ENCODE data around the gene GID4. TPM values are rescaled to one million over a fixed set of nuclear protein-coding genes. Genes with fewer than 3 reads are reported as not detected.
"Not testable (repeated sequence)": the region's sequence is repeated elsewhere in the genome, so short reads cannot be mapped to it uniquely, and the experiment has no call there.

The GID4 gene
- total RNA-seq = 8.4 TPM

GRCh38 chr17:18038861-18039534 lies at the start of gene GID4, which contains the start of gene ATPAF2:
GID4 (plus strand) TSS chr17:18039408; CDS start chr17:18039465, 57 bp downstream.
ATPAF2 (minus strand) TSS chr17:18039168; CDS start chr17:18039013, 155 bp downstream.
- peak; percentile 96 for ATAC-seq

GRCh38 chr17:17989618-17990017 lies 49.6 kb upstream of the GID4 start:
- ATAC-seq = no peak

DNA sequence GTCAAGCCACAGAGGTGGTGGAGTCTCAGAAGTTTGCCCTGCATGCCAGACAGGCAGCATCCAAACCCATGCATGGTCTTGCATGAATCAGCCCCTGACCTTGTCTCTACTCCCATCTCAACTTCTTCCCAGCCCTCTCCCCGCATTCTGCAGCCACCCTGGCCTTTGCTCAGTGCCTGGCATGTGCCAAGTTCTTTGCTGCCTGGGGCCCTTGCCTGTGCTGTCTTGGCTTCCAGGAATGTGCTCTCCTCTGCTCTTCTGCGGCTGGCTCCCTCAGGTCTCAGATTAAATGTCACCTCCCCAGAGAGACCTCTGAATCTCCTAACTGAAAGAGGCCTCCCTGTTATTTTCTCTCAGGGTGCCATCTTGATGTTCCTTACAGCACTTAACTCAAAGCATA lies 48.9 kb upstream of the GID4 start:
- peak; percentile 16 for ATAC-seq

- no peak for ATAC-seq
Measured at GRCh38 chr17:17993366-17993765, 45.8 kb upstream of the GID4 start.

- no peak for ATAC-seq
Measured at GRCh38 chr17:17993852-17994251, 45.4 kb upstream of the GID4 start.

DNA sequence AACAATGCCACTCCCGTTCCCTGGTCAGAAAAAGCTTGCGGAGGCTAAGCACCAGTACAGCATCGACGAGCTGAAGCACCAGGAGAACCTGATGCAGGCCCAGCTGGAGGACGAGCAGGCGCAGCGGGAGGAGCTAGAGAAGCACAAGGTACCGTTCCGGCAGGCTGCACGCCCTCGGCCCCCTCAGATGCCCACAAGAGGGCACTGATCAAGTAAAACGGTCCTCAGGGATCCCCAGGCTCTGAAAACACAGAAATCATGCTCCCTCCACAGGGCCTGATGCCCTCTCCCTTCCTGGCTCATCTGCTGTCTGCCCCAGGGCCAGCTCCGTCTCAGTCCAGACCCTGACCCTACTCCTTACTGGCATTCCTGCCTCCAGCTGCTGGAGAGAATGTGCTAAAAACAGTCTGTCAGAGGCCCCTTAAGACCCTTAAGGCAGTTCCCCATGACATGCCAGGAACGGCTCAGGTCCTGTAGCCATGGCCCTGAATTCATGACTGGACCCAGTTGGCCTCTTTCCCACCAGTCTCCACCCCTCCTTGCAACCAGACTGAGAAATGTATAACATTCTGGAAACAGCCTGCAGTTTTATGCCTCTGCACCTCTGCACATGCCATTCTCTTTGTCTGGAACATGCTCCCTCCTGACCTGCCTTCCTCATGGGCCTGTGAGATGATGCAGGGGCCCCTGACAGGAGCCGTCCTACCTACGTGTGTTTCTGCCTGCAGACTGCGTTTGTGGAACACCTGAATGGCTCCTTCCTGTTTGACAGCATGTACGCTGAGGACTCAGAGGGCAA lies 44.7 kb upstream of the GID4 start:
- peak; percentile 70 for ATAC-seq

GRCh38 chr17:17995887-17996286 lies 43.3 kb upstream of the GID4 start:
- ATAC-seq = not testable (repeated sequence)

DNA sequence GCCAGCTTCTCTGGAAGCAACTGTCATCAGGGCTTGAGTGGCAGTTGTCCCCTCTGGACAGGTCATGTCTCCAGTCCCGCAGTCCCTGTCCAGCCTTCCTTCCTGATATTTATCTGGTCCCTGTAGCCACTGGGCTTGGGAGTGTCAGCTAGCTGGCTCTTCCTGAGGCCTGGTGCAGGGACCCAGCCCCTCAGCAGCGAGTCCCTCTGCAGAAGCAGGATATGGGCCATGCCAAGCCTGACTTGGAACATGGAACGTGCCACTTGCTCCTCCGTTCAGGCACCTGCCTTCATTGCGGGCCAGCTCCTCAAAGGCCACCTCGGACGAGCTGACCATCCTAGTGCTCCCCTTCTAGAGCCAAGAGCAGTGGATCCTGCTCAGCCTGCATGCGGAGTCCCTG lies 40.3 kb upstream of the GID4 start:
- ATAC-seq = no peak

DNA sequence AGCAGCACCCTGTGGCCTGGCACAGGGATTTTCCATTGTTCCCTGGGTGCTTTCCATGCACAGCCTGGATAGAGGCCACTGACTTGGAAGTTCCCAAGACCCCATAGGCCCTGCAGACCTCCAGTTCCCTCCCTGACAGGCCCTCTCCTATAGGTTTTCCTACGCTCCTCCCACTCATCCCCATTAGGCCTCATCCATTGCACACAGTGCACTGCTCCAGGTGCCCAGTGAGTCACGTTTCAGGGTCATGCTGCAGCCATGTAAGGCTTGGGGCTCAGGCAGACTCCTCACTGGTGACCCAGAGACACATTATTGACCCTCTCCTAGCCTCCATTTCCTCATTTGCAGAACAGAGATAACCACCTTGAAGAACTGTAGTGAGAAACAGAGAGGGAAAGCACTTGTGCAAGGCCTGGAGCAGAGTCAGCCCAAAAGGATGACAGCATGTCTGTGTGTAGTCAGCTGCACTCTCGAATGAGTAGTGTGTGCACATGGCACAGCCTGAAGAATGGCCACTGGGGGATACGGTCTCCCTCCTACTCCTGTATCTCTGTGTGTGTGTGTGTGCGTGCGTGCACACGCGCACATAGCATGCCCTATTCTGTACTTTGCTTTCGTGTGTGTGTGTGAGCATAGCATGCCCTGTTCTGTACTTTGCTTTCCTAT lies 39.7 kb upstream of the GID4 start:
- peak; percentile 38 for ATAC-seq

DNA sequence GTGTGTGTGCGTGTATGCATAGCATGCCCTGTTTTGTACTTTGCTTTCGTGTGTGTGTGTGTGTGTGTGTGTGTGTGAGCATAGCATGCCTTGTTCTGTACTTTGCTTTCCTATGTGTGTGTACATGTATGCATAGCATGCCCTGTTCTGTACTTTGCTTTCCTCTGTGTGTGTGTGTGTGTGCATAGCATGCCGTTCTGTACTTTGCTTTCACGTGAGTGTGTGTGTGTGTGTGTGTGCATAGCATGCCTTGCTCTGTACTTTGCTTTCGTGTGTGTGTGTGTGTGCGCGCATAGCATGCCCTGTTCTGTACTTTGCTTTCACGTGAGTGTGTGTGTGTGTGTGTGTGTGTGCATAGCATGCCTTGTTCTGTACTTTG lies 39.2 kb upstream of the GID4 start:
- no peak for ATAC-seq

DNA sequence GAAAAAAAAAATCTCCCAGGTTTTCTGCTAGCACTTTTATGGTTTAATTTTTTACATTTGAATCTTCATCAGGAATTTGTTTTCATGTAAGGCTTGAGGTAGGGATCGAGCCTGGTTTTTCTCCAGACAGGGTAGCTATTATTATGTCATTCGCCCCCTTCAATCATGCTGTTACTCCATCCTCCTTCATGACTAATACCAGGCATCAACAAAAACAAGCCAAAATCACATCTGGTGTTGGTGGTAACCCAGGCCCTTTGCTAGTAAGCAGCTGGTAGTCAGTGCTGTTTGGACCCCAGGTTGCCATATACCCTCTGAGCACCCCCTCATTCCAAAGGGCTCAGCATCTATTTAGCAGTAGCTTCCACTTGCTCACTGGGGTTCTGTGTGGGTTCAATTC lies 37.0 kb upstream of the GID4 start:
- no peak for ATAC-seq

- no peak for ATAC-seq
Measured at GRCh38 chr17:18004345-18004744, 34.9 kb upstream of the GID4 start.

DNA sequence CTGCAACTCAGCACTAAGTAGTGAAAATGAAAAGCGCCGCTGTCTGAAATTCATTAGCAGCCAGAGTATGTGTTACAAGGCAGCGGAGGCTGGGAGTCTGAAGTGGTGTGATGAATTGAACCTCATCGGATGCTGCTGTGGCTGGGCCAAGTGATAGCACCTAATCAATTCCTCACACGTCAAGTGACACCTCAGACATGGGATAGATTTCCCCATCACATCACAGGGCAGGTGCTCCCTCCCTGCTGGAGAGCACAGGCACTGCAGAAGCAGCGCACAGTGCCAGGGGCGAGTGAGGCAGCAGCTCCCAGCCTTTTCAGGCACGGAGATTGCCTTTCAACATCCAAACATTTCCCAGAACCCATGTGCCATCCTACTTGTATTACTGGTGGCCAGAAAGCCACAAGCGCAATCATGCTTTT lies 34.3 kb upstream of the GID4 start:
- peak; percentile 40 for ATAC-seq

DNA sequence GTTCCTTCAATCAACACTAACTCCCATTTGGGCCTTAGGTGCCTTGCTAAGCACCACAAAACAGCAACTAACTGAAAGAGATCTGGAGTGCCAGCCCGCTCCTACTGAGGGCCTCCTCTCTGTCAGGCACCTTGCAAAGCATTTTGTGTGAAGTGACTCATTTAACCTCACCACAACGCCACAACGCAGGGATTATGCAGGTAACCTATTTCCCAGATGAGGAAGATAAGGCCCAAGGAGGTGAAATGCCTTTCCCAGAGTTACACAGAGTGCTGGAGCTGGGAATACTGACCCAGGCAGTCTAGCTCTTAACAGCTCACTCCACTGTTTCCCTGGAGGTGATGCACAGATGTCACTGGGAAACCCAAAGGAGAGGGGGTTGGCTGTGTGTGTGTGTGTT lies 33.7 kb upstream of the GID4 start:
- ATAC-seq = no peak

- no peak for ATAC-seq
Measured at GRCh38 chr17:18006495-18007239, 32.5 kb upstream of the GID4 start.

- ATAC-seq = peak; percentile 51
Measured at GRCh38 chr17:18008496-18009268, 30.5 kb upstream of the GID4 start.

DNA sequence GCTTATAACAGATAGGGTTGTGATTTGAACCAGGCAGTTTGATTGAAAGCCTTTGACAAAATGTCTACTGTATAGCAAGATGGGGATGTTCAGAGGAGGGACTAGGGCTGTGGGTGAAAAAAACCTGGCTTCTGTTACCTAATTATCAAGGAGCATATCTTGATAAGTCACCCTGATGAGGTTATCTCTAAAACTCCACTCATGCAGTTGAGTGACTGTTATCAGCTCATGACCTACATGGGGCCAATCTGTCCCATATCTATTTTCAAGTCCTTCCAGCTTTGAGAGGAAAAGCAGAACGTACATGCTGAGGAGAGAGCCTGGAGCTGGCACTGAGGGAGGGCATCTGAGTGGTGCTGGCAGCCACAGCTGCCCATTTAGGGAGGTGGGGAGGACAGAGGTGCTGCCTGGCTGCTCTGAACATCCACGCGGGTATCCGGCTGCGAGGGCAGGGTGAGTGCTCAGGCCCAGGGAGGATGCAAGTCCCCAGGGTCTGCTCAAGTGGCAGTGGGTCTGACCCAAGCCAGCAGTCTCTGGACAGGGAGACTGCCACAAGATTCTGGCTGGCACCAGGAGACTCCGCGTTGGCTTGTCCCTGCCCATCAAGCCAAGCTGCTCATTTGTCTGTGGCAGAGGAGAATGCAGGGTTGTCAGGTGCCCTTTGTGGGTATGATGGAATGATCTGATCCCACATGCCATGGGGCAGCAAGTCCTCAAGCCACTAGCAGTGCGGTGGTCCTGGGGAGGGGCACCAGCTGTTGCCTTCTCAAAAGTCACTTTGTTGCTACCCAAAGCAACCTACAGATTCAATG lies 29.4 kb upstream of the GID4 start:
- peak; percentile 23 for ATAC-seq

DNA sequence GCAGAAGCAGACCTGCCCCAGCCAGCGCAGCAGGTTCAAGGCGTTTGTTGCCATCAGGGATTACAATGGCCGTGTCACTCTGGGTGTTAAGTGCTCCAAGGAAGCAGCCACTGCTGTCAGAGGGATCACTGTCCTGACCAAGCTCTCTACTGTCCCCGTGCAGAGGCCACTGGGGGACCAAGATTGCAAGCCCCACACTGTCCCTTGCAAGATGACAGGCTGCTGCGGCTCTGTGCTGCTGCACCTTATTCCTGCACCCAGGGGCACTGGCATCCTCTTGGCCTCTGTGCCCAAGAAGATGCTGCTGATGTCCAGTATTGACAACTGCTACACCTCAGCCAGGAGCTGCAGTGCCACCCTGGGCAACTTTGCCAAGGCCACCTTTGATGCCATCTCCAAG lies 27.9 kb upstream of the GID4 start:
- peak; percentile 15 for ATAC-seq

DNA sequence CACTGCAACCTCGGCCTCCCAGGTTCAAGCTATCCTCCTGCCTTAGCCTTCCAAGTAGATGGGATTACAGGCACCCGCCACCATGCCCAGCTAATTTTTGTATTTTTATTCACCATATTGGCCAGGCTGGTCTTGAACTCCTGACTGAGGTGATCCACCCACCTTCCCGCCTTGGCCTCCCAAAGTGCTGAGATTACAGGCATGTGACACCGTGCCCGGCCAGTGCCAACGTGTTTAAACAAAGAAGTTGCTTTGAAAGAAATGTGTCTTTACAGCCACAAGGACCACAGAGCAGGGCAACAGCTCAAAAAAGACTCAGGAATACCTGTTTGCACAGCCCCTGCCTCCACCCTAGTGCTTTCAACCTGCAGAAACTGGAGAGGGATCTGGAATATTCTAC lies 25.2 kb upstream of the GID4 start:
- no peak for ATAC-seq

DNA sequence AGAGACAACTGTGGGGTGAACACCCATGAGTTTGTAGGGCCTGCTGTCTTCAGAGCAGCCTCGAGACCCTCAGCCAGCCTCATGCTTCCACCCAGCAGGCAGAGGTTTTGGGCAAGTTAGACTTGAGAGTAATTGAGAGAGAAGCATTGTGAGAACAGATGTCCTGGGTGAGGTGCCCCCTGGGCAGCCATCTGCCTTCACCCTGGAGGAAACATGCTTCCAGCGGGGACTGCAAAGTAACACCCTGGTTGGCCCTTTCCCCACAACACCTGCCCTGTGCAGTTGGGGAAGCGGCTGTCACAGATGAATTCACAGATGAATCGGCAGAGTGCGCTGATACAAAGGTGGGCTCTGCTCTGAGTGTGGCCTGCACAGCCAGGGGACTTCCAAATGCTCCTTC lies 23.6 kb upstream of the GID4 start:
- no peak for ATAC-seq

GRCh38 chr17:18016426-18016825 lies 22.8 kb upstream of the GID4 start:
- no peak for ATAC-seq

Data from esophagus mucosa (tissue), 1 donor.